SK-MEL-5 (cell line): ENCODE measurements around the gene UBE2G1. TPM values are rescaled to one million over a fixed set of nuclear protein-coding genes. Genes with fewer than 3 reads are reported as not detected.
A peak's percentile ranks its signal among the peaks of the same experiment; 100 is the strongest.

ENCODE experiments used
- DNase-seq: peaks from one replicate; pipeline ENCODE4 v3.0.0-alpha.2; 2016; ENCODE audit warnings: low read depth, low spot score
- in situ Hi-C: cut with HindIII; loops from 2 replicates; pipeline ENCODE4 v1.10.0; 2016; ENCODE audit warnings: low sequenced_read_pairs, high pct_unique_total_duplicates, low pct_unique_long_range_greater_than_20kb
- small RNA-seq, 2 experiments: library from RNA; depleted of rRNA; stranded (forward); fragments of <200 nt; gene quantifications; one replicate each; pipeline ENCODE3, GENCODE V24; 2014
- total RNA-seq: library from RNA; depleted of rRNA; stranded (reverse); fragments of >200 nt; shearing (Covaris generic); gene quantifications from 2 replicates; pipeline ENCODE4 v1.2.3, GENCODE V29; 2014; rRNA removed

The UBE2G1 gene
- total RNA-seq, 1 experiment from 2014 or later: 57.0 TPM

- no peak for DNase-seq
- in situ Hi-C loops: no loop called here
Measured at GRCh38 chr17:4246674-4247073, 119.8 kb downstream of the UBE2G1 start.

GRCh38 chr17:4241535-4241934 is 124.9 kb downstream of the UBE2G1 start:
- DNase-seq: no peak
- in situ Hi-C loops: no loop called here

GRCh38 chr17:4236456-4236855 is 130.0 kb downstream of the UBE2G1 start:
- no peak for DNase-seq
- in situ Hi-C loops: no loop called here

GRCh38 chr17:4235372-4236279 is 130.8 kb downstream of the UBE2G1 start:
- DNase-seq: no peak
- in situ Hi-C loops: no loop called here

GRCh38 chr17:4234401-4234800 is 132.1 kb downstream of the UBE2G1 start:
- DNase-seq: no peak
- in situ Hi-C loops: no loop called here

- DNase-seq: peak; percentile 55
- in situ Hi-C loops: no loop called here
Measured at GRCh38 chr17:4233668-4234258, 132.7 kb downstream of the UBE2G1 start.

- in situ Hi-C loops: no loop called here
- no peak for DNase-seq
Measured at GRCh38 chr17:4232168-4232813, 134.2 kb downstream of the UBE2G1 start.

GRCh38 chr17:4229627-4230541 is 136.6 kb downstream of the UBE2G1 start:
- DNase-seq: peak; percentile 95
- in situ Hi-C loops: no loop called here

- DNase-seq: no peak
- in situ Hi-C loops: no loop called here
Measured at GRCh38 chr17:4221899-4222659, 144.4 kb downstream of the UBE2G1 start.

- in situ Hi-C loops: no loop called here
- DNase-seq: no peak
Measured at GRCh38 chr17:4221163-4221562, 145.3 kb downstream of the UBE2G1 start.

- in situ Hi-C loops: no loop called here
- peak; percentile 85 for DNase-seq
Measured at GRCh38 chr17:4220655-4221054, 145.8 kb downstream of the UBE2G1 start.

Small RNA genes within 50 kb of the gene (small RNA-seq; reads per million reads assigned to genes)
- gene RN7SL774P: 0 reads per million in 2 experiments

Other genes with a start within 250 kb of the UBE2G1 start
- gene ZZEF1, start 223.6 kb downstream of the UBE2G1 start, total RNA-seq: 24.0 and 30.4 TPM in 2 replicates
- gene CYB5D2, start 223.5 kb downstream of the UBE2G1 start, total RNA-seq: 35.6 and 36.3 TPM in 2 replicates
- 19.1 and 24.4 TPM in 2 replicates for gene ANKFY1, start 102.7 kb downstream of the UBE2G1 start, total RNA-seq
- gene SPNS3, start 67.3 kb upstream of the UBE2G1 start, total RNA-seq: not detected in 2 replicates
- gene SPNS2, start 132.2 kb upstream of the UBE2G1 start, total RNA-seq: 0.51 and 0.66 TPM in 2 replicates
- 65.1 and 80.3 TPM in 2 replicates for gene MYBBP1A, start 188.7 kb upstream of the UBE2G1 start, total RNA-seq
- not detected in 2 replicates for gene GGT6, start 193.9 kb upstream of the UBE2G1 start, total RNA-seq
- 0.32 TPM in 1 of 2 replicates, not detected in the other for gene SMTNL2, start 217.9 kb upstream of the UBE2G1 start, total RNA-seq